HCT116 (cell line): ENCODE results near the gene RALB. TPM values are rescaled to one million over a fixed set of nuclear protein-coding genes. Genes with fewer than 3 reads are reported as not detected.
"Not testable (repeated sequence)": the region's sequence is repeated elsewhere in the genome, so short reads cannot be mapped to it uniquely, and the experiment has no call there.

Source experiments
- ATAC-seq: fragments of 200-7000 bp; cut with Tn5 transposase; 2 replicates; pipeline ENCODE4 v1.9.1; 2020; ENCODE audit warnings: mild to moderate bottlenecking, moderate library complexity
- BruUV-seq: library from RNA; stranded (reverse); fragments of 400-500 nt; replicated peaks from 2 replicates; lab custom pipeline; 2021; lab: Mats Ljungman, UMichigan
- CTCF ChIA-PET: fragments of 300-600 bp; sonication (Branson Sonifier 250); formaldehyde crosslinking; loops from one replicate; lab custom pipeline; 2021; ENCODE audit warnings: antibody characterized with exemption; lab: Charles Lee
- POLR2A ChIA-PET: fragments of 300-600, 350-600 bp; sonication (Branson Sonifier 250); formaldehyde crosslinking; loops from one replicate; lab custom pipeline; 2021; ENCODE audit warnings: antibody characterized with exemption; lab: Charles Lee
- RAD21 ChIA-PET, 2 experiments: fragments of 300-600 bp; sonication (Branson Sonifier 250); formaldehyde crosslinking; loops; one replicate each; lab custom pipeline; 2023; ENCODE audit warnings: low total read pairs in 2 of 2; ENCODE audit not compliant: uncharacterized antibody in 2 of 2, unreplicated experiment in 2 of 2, low non-redundant PET in 1 of 2; lab: Charles Lee
- DNase-seq: peaks from one replicate; pipeline ENCODE4 v3.0.0-alpha.2; 2010; ENCODE audit warnings: low read depth, low spot score
- H2AFZ ChIP-seq: fragments of 200-600 bp; shearing (Covaris generic), sonication (generic); 2 replicates; pipeline ENCODE4 v1.6.1; 2017; ENCODE audit warnings: low read depth, mixed run types, mixed read lengths, antibody characterized with exemption, low read length; ENCODE audit not compliant: poor library complexity, severe bottlenecking
- H3K27ac ChIP-seq: 2 replicates; pipeline ENCODE4 v1.5.1; 2012; ENCODE audit warnings: low read depth, low read length
- H3K27me3 ChIP-seq: fragments of 200-600 bp; sonication (generic); 2 replicates; pipeline ENCODE4 v1.6.1; 2016; ENCODE audit warnings: mixed run types, low read length, mixed read lengths; ENCODE audit not compliant: insufficient read depth
- H3K36me3 ChIP-seq, 2 experiments: fragments of 200-500 bp in 1 of 2; fragments of 200-600 bp in 1 of 2; sonication (Bioruptor generic) in 1 of 2; sonication (generic) in 1 of 2; 2 replicates each; pipeline versions ENCODE4 v1.5.1 to v1.6.1; 2014 to 2016; ENCODE audit warnings: low read length in 2 of 2, inconsistent platforms in 1 of 2, mixed read lengths in 1 of 2, mixed run types in 1 of 2; ENCODE audit not compliant: insufficient read depth in 2 of 2, control insufficient read depth in 1 of 2
- H3K4me1 ChIP-seq, 2 experiments: fragments of 200-600 bp in 1 of 2; sonication (generic) in 1 of 2; 2 replicates each; pipeline versions ENCODE4 v1.5.1 to v1.6.1; 2012 to 2017; ENCODE audit warnings: low read length in 2 of 2, inconsistent platforms in 1 of 2, mild to moderate bottlenecking in 1 of 2, mixed read lengths in 1 of 2, mixed run types in 1 of 2, moderate library complexity in 1 of 2; ENCODE audit not compliant: insufficient read depth in 2 of 2, control insufficient read depth in 1 of 2
- H3K4me2 ChIP-seq: fragments of 200-600 bp; sonication (generic); 2 replicates; pipeline ENCODE4 v1.6.1; 2017; ENCODE audit warnings: mixed run types, low read length, mixed read lengths
- H3K4me3 ChIP-seq, 2 experiments: fragments of 200-600 bp in 1 of 2; sonication (generic) in 1 of 2; replicated peaks in 1 of 2; 2 replicates each; pipeline ENCODE4 v1.5.1; 2011 to 2016; ENCODE audit warnings: low read length in 2 of 2, control low read depth in 1 of 2, low read depth in 1 of 2, mild to moderate bottlenecking in 1 of 2, mixed read lengths in 1 of 2, mixed run types in 1 of 2
- H3K79me2 ChIP-seq: fragments of 200-600 bp; sonication (generic); 2 replicates; pipeline ENCODE4 v1.6.1; 2017; ENCODE audit warnings: mild to moderate bottlenecking, mixed run types, low read length, moderate library complexity, mixed read lengths; ENCODE audit not compliant: insufficient read depth
- H3K9ac ChIP-seq: fragments of 200-600 bp; sonication (generic); 2 replicates; pipeline ENCODE4 v1.6.1; 2016; ENCODE audit warnings: low read length, mixed read lengths
- H3K9me2 ChIP-seq: fragments of 200-600 bp; sonication (generic), shearing (Covaris generic); 2 replicates; pipeline ENCODE4 v1.6.1; 2017; ENCODE audit warnings: mixed run types, mild to moderate bottlenecking, moderate library complexity; ENCODE audit not compliant: insufficient read depth
- H3K9me3 ChIP-seq, 2 experiments: fragments of 200-500 bp in 1 of 2; fragments of 200-600 bp in 1 of 2; sonication (Bioruptor generic) in 1 of 2; sonication (generic) in 1 of 2; 2 replicates each; pipeline ENCODE4 v1.6.1; 2014 to 2017; ENCODE audit warnings: low read length in 2 of 2, mixed read lengths in 2 of 2, inconsistent platforms in 1 of 2, low read depth in 1 of 2, mild to moderate bottlenecking in 1 of 2, mixed run types in 1 of 2, moderate library complexity in 1 of 2; ENCODE audit not compliant: control insufficient read depth in 1 of 2, insufficient read depth in 1 of 2
- H4K20me1 ChIP-seq: fragments of 200-600 bp; sonication (generic), shearing (Covaris generic); 2 replicates; pipeline ENCODE4 v1.6.1; 2017; ENCODE audit warnings: mixed run types, mild to moderate bottlenecking, moderate library complexity; ENCODE audit not compliant: insufficient read depth
- CBX3 ChIP-seq: IDR thresholded peaks from 2 replicates; pipeline ENCODE4 v1.6.1; 2012; ENCODE audit warnings: low read depth
- intact Hi-C: fragments of 100-400 bp; cut with micrococcal nuclease; formaldehyde crosslinking; loops from 2 replicates; pipeline ENCODE4 v1.10.0; 2022
- total RNA-seq: library from RNA; stranded (reverse); gene quantifications from one replicate; pipeline ENCODE4 v1.2.1, GENCODE V29; 2021; ENCODE audit not compliant: unreplicated experiment

RALB gene
- total RNA-seq, 1 experiment from 2014 or later, result 42.8 TPM

DNA sequence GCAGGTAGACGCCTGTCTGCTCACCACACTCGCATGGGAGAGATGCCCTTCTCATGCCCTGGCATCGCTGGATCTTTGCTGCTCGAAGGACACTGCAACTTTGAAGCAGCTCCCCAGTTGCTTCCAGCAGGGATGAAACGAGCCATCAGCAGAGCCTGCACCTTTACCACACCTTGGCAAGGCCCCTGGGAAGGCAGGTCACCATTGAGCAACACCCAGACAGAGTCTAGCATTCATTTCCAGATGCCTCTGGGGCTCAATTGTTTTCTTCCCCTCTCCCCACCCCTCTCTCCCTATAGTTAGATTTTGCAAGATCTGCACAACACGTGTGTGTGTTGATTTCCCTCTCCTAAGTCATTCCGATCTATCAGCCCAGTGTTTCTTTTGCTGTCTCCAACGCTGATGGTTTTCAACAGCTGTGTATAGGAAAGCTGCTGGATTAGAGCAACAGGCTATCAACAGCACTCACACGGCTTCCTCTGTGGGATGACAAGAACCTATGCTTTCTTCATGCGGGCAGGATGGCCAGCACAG, 67.7 kb downstream of the RALB start:
- BruUV-seq, result no TSS peak
- intact Hi-C loops, result no loop called here
- TF ChIP-seq CBX3, result no peak
- no peak for DNase-seq
- Histone ChIP-seq H3K9me2 (no peaks in the 10 kb centered on the region), H3K79me2 (no peaks in the 10 kb centered on the region), H3K4me2 (no peak overlapping the region), H3K27me3 (no peaks in the 10 kb centered on the region), H3K9ac (no peak overlapping the region), H3K27ac (no peak overlapping the region), H3K9me3 (no peaks in the 10 kb centered on the region), H3K4me3 (no peak overlapping the region), H3K4me1 (peaks cover 2 to 9% of the 10 kb centered on the region in 2 experiments; a peak in 3 of 4 replicates), H2AFZ (no peak overlapping the region), H3K36me3 (no peaks in the 10 kb centered on the region), H4K20me1 (no peaks in the 10 kb centered on the region)
- ChIA-PET CTCF (no interaction called here), RAD21 (no interaction called here), POLR2A (no interaction called here)
- ATAC-seq, result no peak

DNA sequence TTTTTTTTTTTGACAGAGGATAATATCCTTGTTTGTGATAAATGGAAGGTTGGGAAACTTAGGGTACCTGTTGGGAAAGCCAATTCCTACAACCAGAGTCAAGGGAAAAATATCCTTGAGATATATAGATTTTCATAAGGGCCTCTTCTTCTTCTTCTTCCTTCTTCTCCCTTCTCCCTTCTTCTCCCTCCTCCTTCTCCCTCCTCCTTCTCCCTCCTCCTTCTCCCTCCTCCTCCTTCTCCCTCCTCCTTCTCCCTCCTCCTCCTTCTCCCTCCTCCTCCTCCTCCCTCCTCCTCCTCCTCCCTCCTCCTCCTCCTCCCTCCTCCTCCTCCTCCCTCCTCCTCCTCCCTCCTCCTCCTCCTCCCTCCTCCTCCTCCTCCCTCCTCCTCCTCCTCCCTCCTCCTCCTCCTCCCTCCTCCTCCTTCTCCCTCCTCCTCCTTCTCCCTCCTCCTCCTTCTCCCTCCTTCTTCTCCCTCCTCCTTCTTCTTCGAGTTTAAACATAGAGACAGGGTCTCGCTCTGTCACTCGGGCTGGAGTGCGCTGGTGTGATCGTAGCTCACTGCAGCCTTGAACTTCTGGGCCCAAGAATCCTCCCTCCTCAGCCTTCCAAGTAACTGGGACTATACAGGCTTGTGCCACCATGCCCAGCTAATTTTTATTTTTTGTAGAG, 68.4 kb downstream of the RALB start:
- H3K36me3 ChIP-seq, H2AFZ ChIP-seq, H3K4me3 ChIP-seq, H3K4me2 ChIP-seq, intact Hi-C loops, ATAC-seq, H3K4me1 ChIP-seq, H3K9ac ChIP-seq, CTCF ChIA-PET, H3K9me3 ChIP-seq, H4K20me1 ChIP-seq, H3K27me3 ChIP-seq, DNase-seq, RAD21 ChIA-PET, H3K9me2 ChIP-seq, POLR2A ChIA-PET, BruUV-seq, H3K27ac ChIP-seq, H3K79me2 ChIP-seq: not testable (repeated sequence)
